MM.1S (cell line): ENCODE data around the gene XPO5.

Experiments used
- CTCF ChIP-seq: fragments of 300-600 bp; sonication (generic); IDR thresholded peaks from 2 replicates; pipeline ENCODE4 v1.5.1; 2016; ENCODE audit warnings: antibody characterized with exemption, low read length, mixed read lengths
- EZH2 ChIP-seq: fragments of 300-600 bp; sonication (generic); optimal IDR thresholded peaks from 2 replicates; pipeline ENCODE3; 2017; ENCODE audit warnings: low read depth, mild to moderate bottlenecking, antibody characterized with exemption, low read length, mixed read lengths

- TF ChIP-seq CTCF, result no peak
- no peak for TF ChIP-seq EZH2
These were observed 94.1 kb downstream of the XPO5 start for GRCh38 chr6:43481591-43482236.
